H1 (cell line): ENCODE results near the gene SLC8A3. TPM values are rescaled to one million over a fixed set of nuclear protein-coding genes. Genes with fewer than 3 reads are reported as not detected.
"Not testable (repeated sequence)": the region's sequence is repeated elsewhere in the genome, so short reads cannot be mapped to it uniquely, and the experiment has no call there.

ENCODE experiments used
- CTCF ChIA-PET: fragments of 300-600 bp; sonication (Branson Sonifier 250); formaldehyde crosslinking; loops from one replicate; lab custom pipeline; 2021; ENCODE audit not compliant: partially characterized antibody; lab: Charles Lee
- POLR2A ChIA-PET: fragments of 300-600 bp; sonication (Branson Sonifier 250); formaldehyde crosslinking; loops from one replicate; lab custom pipeline; 2021; ENCODE audit warnings: inconsistent platforms; ENCODE audit not compliant: partially characterized antibody; lab: Charles Lee
- DNase-seq, 2 experiments: peaks; one replicate each; pipeline versions ENCODE4 v3.0.0 to v3.0.0-alpha.2; 2010 to 2022; ENCODE audit warnings: low spot score in 2 of 2, low read depth in 1 of 2, mixed read lengths in 1 of 2
- FAIRE-seq: peaks from 2 replicates; lab custom pipeline; 2011; peaks lifted over from hg19 to GRCh38; lab: Jason Lieb, UNC
- H2AFZ ChIP-seq: 2 replicates; pipeline ENCODE4 v1.8.1; 2012; ENCODE audit warnings: low read length, inconsistent platforms
- H2AK5ac ChIP-seq: 2 replicates; pipeline ENCODE4 v1.6.1; 2013; ENCODE audit warnings: low read depth, low read length
- H2BK120ac ChIP-seq: replicated peaks from 2 replicates; pipeline ENCODE3; 2013; ENCODE audit warnings: low read depth, low read length, inconsistent platforms
- H2BK12ac ChIP-seq: 2 replicates; pipeline ENCODE4 v1.6.1; 2013; ENCODE audit warnings: low read depth, low read length
- H2BK15ac ChIP-seq: 2 replicates; pipeline ENCODE4 v1.6.1; 2013; ENCODE audit warnings: low read length
- H2BK20ac ChIP-seq: 2 replicates; pipeline ENCODE4 v1.6.1; 2013; ENCODE audit warnings: low read length
- H2BK5ac ChIP-seq: 2 replicates; pipeline ENCODE4 v1.6.1; 2013; ENCODE audit warnings: low read depth, low read length
- H3K14ac ChIP-seq: 2 replicates; pipeline ENCODE4 v1.6.1; 2013; ENCODE audit warnings: inconsistent platforms; ENCODE audit not compliant: insufficient read length
- H3K18ac ChIP-seq: 2 replicates; pipeline ENCODE4 v1.6.1; 2013; ENCODE audit warnings: low read length; ENCODE audit errors: extremely low read depth
- H3K23ac ChIP-seq: 2 replicates; pipeline ENCODE4 v1.6.1; 2013; ENCODE audit warnings: inconsistent platforms; ENCODE audit not compliant: insufficient read length
- H3K23me2 ChIP-seq: 2 replicates; pipeline ENCODE4 v1.6.1; 2013; ENCODE audit warnings: low read depth, low read length
- H3K27ac ChIP-seq: 2 replicates; pipeline ENCODE4 v1.6.1; 2011; ENCODE audit warnings: low read depth, low read length, inconsistent platforms
- H3K27me3 ChIP-seq, 4 experiments: replicated peaks in 1 of 4; 1 replicate in 1 of 4; 2 replicates in 3 of 4; pipeline versions ENCODE4 v1.6.1 to v1.8.1; 2011 to 2013; ENCODE audit warnings: low read length in 3 of 4, mild to moderate bottlenecking in 3 of 4, inconsistent platforms in 2 of 4, mixed read lengths in 2 of 4, moderate library complexity in 1 of 4; ENCODE audit not compliant: control insufficient read depth in 3 of 4, insufficient read depth in 3 of 4; ENCODE audit errors: extremely low read depth in 1 of 4
- H3K36me3 ChIP-seq, 4 experiments: 2 replicates each; pipeline versions ENCODE4 v1.6.1 to v1.8.1; 2011 to 2013; ENCODE audit warnings: mild to moderate bottlenecking in 4 of 4, low read length in 3 of 4, moderate library complexity in 2 of 4, control low read depth in 1 of 4, inconsistent platforms in 1 of 4; ENCODE audit not compliant: insufficient read depth in 4 of 4, control insufficient read depth in 2 of 4
- H3K4ac ChIP-seq: replicated peaks from 2 replicates; pipeline ENCODE3; 2013; ENCODE audit warnings: low read length, low read depth, mixed read lengths, inconsistent platforms; ENCODE audit not compliant: insufficient read length
- H3K4me1 ChIP-seq, 4 experiments: replicated peaks in 1 of 4; 1 replicate in 1 of 4; 2 replicates in 3 of 4; pipeline versions ENCODE4 v1.6.1 to v1.8.1; 2011 to 2013; ENCODE audit warnings: low read length in 3 of 4, inconsistent platforms in 2 of 4, mixed read lengths in 1 of 4; ENCODE audit not compliant: insufficient read depth in 4 of 4, control insufficient read depth in 3 of 4
- H3K4me2 ChIP-seq, 2 experiments: 2 replicates each; pipeline versions ENCODE4 v1.6.1 to v1.8.1; 2011 to 2013; ENCODE audit warnings: low read depth in 2 of 2, low read length in 2 of 2, control low read depth in 1 of 2, inconsistent platforms in 1 of 2, mild to moderate bottlenecking in 1 of 2; ENCODE audit not compliant: insufficient read depth in 1 of 2
- H3K4me3 ChIP-seq, 4 experiments: fragments of 200-600, 300-600 bp in 1 of 4; sonication (generic), shearing (Covaris generic), sonication (Bioruptor Twin) in 1 of 4; 2 replicates each; pipeline versions ENCODE4 v1.5.1 to v1.8.1; 2011 to 2016; ENCODE audit warnings: low read length in 4 of 4, low read depth in 3 of 4, control low read depth in 2 of 4, inconsistent platforms in 2 of 4, mild to moderate bottlenecking in 2 of 4, mixed read lengths in 1 of 4, moderate library complexity in 1 of 4; ENCODE audit not compliant: insufficient read depth in 2 of 4; ENCODE audit errors: extremely low read depth in 1 of 4
- H3K56ac ChIP-seq: replicated peaks from 2 replicates; pipeline ENCODE3; 2013; ENCODE audit warnings: low read depth, mild to moderate bottlenecking, mixed read lengths, low read length, inconsistent platforms; ENCODE audit not compliant: insufficient read length
- H3K79me1 ChIP-seq: 2 replicates; pipeline ENCODE4 v1.6.1; 2013; ENCODE audit warnings: low read depth, low read length, control low read depth
- H3K79me2 ChIP-seq, 2 experiments: 2 replicates each; pipeline versions ENCODE4 v1.6.1 to v1.8.1; 2012 to 2013; ENCODE audit warnings: low read length in 2 of 2, mild to moderate bottlenecking in 2 of 2, inconsistent platforms in 1 of 2; ENCODE audit not compliant: insufficient read depth in 2 of 2, control insufficient read depth in 1 of 2
- H3K9ac ChIP-seq, 4 experiments: replicated peaks in 1 of 4; 1 replicate in 1 of 4; 2 replicates in 3 of 4; pipeline versions ENCODE4 v1.6.1 to v1.8.1; 2011 to 2013; ENCODE audit warnings: low read depth in 3 of 4, low read length in 3 of 4, control low read depth in 2 of 4, mild to moderate bottlenecking in 2 of 4, moderate library complexity in 2 of 4, inconsistent platforms in 1 of 4; ENCODE audit errors: extremely low read depth in 1 of 4
- H3K9me3 ChIP-seq, 2 experiments: 2 replicates each; pipeline versions ENCODE4 v1.6.1 to v1.8.1; 2012 to 2013; ENCODE audit warnings: mild to moderate bottlenecking in 2 of 2, moderate library complexity in 2 of 2, control low read depth in 1 of 2, inconsistent platforms in 1 of 2, low read depth in 1 of 2, low read length in 1 of 2, mixed read lengths in 1 of 2; ENCODE audit not compliant: insufficient read depth in 2 of 2
- H4K20me1 ChIP-seq, 2 experiments: replicated peaks in 1 of 2; 2 replicates each; pipeline versions ENCODE3 to v1.8.1; 2011 to 2013; ENCODE audit warnings: inconsistent platforms in 2 of 2, low read length in 2 of 2, mild to moderate bottlenecking in 1 of 2; ENCODE audit not compliant: insufficient read depth in 2 of 2, control insufficient read depth in 1 of 2
- H4K5ac ChIP-seq: 2 replicates; pipeline ENCODE4 v1.6.1; 2013; ENCODE audit warnings: low read length, low read depth, mixed read lengths, inconsistent platforms; ENCODE audit not compliant: insufficient read length
- H4K8ac ChIP-seq: 2 replicates; pipeline ENCODE4 v1.8.0; 2013; ENCODE audit warnings: mild to moderate bottlenecking, moderate library complexity, low read length, inconsistent platforms; ENCODE audit not compliant: insufficient read depth; ENCODE audit errors: extremely low read depth
- H4K91ac ChIP-seq: replicated peaks from 2 replicates; pipeline ENCODE3; 2013; ENCODE audit warnings: low read length, mixed read lengths, inconsistent platforms; ENCODE audit not compliant: insufficient read length
- E2F6 ChIP-seq: IDR thresholded peaks from 2 replicates; pipeline ENCODE4 v1.6.1; 2012; ENCODE audit warnings: inconsistent platforms
- MAX ChIP-seq: IDR thresholded peaks from 2 replicates; pipeline ENCODE4 v1.6.1; 2012; ENCODE audit warnings: inconsistent platforms
- WGBS, 2 experiments: shearing (Covaris generic) in 1 of 2; methylation state at CpG; one replicate each; pipeline versions ENCODE4 v1.1.6 to v1.1.7; 2013 to 2015; ENCODE audit warnings: low lambda C conversion rate in 2 of 2, mixed read lengths in 2 of 2, inconsistent platforms in 1 of 2, low coverage in 1 of 2, missing lambda C conversion rate in 1 of 2; ENCODE audit not compliant: insufficient replicate concordance in 2 of 2, insufficient coverage in 1 of 2, insufficient read length in 1 of 2; ENCODE audit errors: extremely low coverage in 1 of 2, missing lambda C conversion rate in 1 of 2; 5-methylcytosine and 5-hydroxymethylcytosine counted together
- polyA plus RNA-seq, 7 experiments: library from polyadenylated mRNA; depleted of rRNA in 3 of 7; stranded (reverse) in 5 of 7; unstranded in 2 of 7; fragments of >200 nt in 5 of 7; fragments of 200-250 nt in 2 of 7; gene quantifications; 1 replicate in 5 of 7; 2 replicates in 1 of 7; 4 replicates in 1 of 7; pipeline versions ENCODE4 v1.2.1 to v1.2.3, GENCODE V29; 2011 to 2013; ENCODE audit warnings: missing spikeins in 2 of 7, mixed read lengths in 2 of 7
- total RNA-seq: library from RNA; stranded (reverse); fragmentation: NEBNext Ultra II Directional; extraction: Animal tissue kit (Norgen Biotek cat#: 25700); gene quantifications from 2 replicates; pipeline ENCODE4 v1.2.1, GENCODE V29; 2021

The SLC8A3 gene
- total and polyA plus RNA-seq, 2 of the 8 experiments (the other 6 are each of a cell fraction or from before 2014, with no cell fraction given) = 0.38 to 1.1 TPM

- POLR2A ChIA-PET, H2AFZ ChIP-seq, H3K27ac ChIP-seq, H3K27me3 ChIP-seq, H2BK20ac ChIP-seq, H3K79me1 ChIP-seq, H2BK15ac ChIP-seq, CTCF ChIA-PET, H3K4ac ChIP-seq, H2AK5ac ChIP-seq, H3K23me2 ChIP-seq, H3K4me2 ChIP-seq, H3K23ac ChIP-seq, H4K91ac ChIP-seq, DNase-seq, H3K36me3 ChIP-seq, H2BK5ac ChIP-seq, H3K14ac ChIP-seq, H3K9ac ChIP-seq, H2BK12ac ChIP-seq, H4K8ac ChIP-seq, H3K4me1 ChIP-seq, H3K79me2 ChIP-seq, H3K56ac ChIP-seq, H3K9me3 ChIP-seq, H4K20me1 ChIP-seq, H3K4me3 ChIP-seq: not testable (repeated sequence)
- TF ChIP-seq MAX = peak; percentile 69; the same call in 1 of the 2 replicates
- peak; percentile 63; the same call in 1 of the 2 replicates for TF ChIP-seq E2F6
- peak overlapping the region; percentile 32; the same call in 1 of the 2 replicates for H3K18ac ChIP-seq
- peak overlapping the region; percentile 97 for H4K5ac ChIP-seq
- 65% methylated on average over 8 of the region's 9 CpGs; no CpG with 5 or more reads in 1 of the 2 experiments for WGBS, 2 experiments
- peak overlapping the region; percentile 78 for H2BK120ac ChIP-seq
- FAIRE-seq = peak; percentile 100
Measured at GRCh38 chr14:70229877-70230640, 41.3 kb upstream of the SLC8A3 start.
